Hindlimb muscle (tissue), 1 donor: ENCODE results near the gene SLC44A2. TPM values are rescaled to one million over a fixed set of nuclear protein-coding genes. Genes with fewer than 3 reads are reported as not detected.
"Not testable (repeated sequence)": the region's sequence is repeated elsewhere in the genome, so short reads cannot be mapped to it uniquely, and the experiment has no call there.

Source experiments
- DNase-seq: peaks from one replicate; pipeline ENCODE4 v3.0.0-alpha.2; 2013
- polyA plus RNA-seq: library from polyadenylated mRNA; unstranded; fragments of 120-200 nt; gene quantifications from one replicate; pipeline ENCODE4 v1.2.1, GENCODE V29; 2013; ENCODE audit not compliant: insufficient read length

SLC44A2 gene
- polyA plus RNA-seq, 1 donor = 184 TPM

DNA sequence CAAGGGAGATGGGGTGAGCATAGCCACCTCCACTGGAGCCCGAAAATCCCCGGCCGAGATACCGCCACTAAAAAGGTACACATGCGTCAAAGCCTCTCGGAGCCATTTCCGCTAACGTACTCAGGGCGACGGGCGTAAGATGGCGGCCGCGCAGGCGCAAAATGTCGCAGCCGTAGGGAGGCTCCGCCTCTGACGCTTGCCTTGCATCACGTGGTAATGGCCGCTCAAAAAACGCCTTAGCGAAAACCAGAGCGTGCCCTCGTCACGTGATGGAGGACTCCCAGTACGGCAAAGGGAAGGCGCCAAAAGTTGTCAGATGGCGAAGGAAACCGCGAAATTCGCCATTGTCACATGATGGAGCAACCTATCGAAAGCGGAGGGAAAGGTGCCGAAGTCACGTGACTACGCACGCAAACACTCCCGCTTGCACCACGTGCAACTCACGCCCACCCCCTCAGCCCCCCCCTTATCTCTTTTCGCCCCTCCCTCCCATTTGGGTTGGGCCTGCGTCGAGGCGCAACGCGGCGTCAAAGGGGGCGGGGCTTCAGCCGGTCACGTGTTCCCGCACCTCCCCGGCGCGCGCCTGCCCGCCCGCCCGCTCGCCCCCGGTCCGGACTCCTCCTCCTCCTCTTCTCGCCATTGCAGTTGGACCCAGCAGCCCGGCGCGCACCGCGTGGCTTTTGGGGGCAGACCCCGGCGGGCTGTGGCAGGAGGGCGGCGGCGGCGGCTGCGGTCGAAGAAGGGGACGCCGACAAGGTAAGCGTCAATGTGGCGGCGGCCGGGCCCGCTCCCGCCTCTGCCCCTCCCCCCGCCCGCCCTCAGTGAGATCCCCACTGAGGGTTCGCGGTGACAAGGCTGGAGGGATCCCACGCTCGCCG lies 28.6 kb downstream of the SLC44A2 start, which contains the start of gene ILF3:
Gene ILF3 (plus strand): TSS at position 615 of the 878 bp plus-strand sequence. CDS start 16,260 bp downstream, outside the sequence.
- peak; percentile 100 for DNase-seq

DNA sequence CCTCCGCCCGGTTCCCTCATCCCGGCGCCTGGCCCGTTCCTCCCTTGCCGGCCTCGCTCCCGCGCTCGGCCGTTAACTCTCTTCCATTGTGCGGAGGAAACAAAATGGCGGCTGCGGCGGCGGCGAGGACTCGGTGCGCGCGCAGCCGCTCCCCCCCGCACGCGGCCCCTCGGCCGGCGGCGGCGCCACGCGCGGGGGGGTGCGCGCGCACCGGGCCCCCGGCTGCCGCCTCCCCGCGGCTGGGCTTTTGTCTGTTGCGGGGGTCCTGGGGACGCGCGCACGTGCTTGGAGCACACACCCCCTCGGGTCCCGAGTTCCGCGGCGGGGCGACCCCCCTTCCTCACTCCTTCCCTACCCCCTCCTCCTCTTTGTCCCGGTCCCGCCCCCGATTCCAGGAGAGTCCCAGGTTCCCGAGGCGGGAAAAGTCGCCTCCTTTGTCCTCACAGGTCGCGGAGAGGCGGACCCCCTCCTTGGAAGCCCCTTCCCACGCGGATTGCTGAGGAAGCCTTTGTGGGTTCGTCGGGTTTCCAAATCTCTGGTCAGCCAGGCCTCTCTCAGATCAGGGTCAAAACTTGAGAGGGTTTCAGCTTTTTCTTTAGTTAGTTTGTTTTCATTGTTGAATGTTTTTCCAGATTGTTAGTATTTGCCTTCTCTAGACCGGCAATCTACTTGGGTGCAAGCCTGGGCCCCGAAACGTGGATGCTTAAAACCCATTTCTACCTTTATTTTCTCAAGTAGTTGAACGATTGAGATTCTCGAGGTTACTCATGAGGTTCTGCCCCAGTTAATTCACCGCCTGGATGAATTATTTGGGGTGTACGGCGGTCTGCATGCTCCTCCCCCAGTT lies 29.5 kb downstream of the SLC44A2 start:
- DNase-seq = peak; percentile 57

DNA sequence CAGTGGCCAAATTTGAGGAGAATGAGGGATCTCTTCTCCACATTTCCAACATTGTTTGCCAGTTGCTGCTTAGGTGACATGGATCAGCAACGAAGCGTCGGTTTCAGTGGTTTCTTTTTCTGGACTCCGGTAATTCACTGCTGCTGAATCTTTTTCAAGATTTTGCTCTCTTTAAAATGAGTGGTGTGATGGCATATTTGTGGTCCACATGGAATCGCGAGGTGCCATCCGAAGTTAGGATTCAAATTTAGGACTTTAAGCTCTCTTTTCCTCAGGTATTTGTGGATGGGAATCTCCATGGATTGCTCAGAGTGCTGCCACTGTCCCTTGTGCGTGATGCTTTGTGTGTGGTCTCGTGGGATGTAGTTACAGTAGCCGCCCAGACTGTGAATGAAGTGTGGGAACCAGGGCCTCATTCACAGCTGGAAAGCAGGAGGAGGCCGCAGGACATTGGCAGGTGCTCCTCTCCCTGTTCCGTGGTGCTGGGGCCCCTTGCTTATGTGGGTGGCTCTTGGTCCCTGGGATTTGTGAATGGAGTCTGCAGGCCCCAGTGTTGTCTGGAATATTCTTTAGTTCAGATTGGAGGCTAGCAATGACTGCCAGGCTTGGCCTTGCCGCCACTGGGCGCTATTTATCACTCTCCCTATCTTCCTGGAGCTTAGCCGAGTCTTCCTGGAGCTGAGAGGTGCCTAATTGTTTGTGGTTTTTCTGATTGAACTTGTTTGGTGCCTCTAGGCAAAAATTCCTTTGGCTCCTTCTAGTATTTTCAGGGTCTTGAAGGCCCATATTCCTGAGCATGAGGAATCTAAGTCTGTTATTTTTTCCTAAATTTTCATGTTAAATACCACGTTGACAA lies 30.3 kb downstream of the SLC44A2 start:
- DNase-seq = no peak

DNA sequence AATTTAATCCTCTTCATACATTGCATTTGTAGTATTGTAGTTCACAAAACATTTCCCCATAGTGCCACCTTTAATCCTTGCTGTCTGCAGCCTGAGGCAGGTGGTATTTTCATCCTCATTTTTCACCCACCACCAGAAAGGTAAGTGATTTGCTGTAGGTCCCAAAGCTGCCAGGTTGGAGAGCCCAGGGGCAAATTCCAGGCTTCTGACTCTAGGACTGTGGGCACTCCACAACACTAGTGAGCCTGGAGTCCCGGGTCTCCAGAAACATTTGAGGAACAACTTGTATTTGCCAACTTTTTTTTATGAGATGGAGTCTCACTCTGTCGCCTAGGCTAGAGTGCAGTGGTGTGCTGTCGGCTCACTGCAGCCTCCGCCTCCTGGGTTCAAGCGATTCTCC lies 35.0 kb downstream of the SLC44A2 start:
- no peak for DNase-seq

DNA sequence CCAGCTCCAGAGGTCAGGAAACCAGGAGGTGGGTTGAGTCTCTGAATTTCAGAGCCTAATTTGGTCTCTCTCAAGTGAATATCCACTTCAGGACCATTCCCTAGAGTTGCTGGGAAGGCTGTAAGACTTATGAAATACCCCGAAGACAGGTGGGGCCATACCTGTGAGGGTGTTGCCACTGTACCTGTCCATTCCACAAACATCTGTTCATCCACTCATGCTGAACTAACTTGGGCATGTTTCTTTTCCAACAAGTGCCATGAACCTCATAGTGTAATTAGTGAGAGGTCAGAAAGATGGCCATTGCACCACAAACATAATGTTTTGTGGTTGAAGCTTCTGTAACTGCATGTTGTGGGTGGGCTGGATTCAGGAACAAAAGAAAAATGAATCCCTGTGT lies 36.6 kb downstream of the SLC44A2 start:
- DNase-seq = no peak

DNA sequence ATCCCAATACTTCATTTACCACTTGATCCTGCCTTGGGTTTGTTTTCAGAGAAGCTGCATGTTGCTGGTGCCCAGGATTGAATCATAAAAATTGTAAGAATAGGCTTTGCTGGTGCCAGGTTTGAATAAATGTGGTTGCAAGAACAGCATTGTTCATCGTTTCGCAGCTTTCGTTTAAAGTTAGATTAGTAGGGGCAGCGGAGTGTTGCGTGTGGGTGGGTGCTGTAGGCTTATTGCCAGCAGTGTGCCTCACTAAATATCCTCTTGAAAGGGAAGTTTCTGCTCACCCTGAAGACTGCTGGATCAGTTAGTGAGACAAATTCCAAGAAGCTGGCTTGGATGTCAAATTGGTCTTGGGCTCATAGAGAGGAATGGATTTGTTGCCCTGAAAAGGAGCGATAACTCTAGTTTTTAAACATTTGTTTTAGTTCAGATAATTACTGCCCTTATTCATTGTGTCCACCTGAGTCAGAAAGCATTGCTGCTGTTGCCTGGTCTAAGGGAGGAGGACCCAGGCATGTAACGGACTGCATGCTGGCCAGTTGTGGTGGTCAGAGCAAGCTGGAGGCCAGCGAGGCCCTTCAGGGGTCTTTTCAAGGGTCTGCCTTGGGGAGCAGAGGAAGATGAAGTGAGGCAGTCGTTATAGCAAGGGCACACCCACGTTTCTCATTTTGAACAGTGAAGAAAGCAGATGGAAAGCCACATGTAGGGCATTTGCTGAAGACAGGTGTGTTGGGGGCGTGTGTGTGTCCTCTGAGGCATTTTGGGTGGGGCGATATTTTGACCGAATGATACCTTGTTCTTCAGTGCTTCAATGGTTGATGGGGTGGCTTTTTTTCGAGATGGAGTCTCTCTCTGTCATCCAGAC lies 37.3 kb downstream of the SLC44A2 start:
- DNase-seq = no peak

DNA sequence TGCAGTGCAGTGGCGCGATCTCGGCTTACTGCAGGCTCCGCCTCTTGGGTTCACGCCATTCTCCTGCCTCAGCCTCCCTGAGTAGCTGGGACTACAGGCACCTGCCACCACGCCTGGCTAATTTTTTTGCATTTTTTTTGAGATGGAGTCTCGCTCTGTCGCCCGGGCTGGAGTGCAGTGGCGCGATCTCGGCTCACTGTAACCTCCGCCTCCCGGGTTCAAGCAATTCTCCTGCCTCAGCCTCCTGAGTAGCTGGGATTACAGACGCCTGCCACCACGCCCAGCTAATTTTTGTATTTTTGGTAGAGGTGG lies 37.9 kb downstream of the SLC44A2 start:
- not testable (repeated sequence) for DNase-seq

DNA sequence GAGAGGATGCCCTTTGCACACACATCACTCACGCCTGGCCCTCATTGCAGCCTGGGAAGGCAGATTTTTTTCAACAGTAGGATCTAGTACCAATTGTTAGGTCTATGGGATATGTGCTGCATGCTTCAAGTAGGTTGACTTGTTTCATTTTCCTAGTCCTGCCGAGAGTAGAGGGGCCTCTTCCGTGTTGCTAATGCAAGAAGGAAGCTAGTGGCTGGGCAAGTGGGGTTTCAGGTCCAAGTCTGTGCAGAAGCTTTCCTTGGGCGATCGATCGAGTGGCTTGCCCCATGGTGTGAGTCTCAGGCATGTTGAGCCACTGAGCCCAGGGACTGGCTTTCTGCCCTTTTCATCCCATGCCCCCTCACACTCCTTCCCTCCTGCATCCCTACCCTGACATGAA lies 42.5 kb downstream of the SLC44A2 start:
- DNase-seq = no peak

DNA sequence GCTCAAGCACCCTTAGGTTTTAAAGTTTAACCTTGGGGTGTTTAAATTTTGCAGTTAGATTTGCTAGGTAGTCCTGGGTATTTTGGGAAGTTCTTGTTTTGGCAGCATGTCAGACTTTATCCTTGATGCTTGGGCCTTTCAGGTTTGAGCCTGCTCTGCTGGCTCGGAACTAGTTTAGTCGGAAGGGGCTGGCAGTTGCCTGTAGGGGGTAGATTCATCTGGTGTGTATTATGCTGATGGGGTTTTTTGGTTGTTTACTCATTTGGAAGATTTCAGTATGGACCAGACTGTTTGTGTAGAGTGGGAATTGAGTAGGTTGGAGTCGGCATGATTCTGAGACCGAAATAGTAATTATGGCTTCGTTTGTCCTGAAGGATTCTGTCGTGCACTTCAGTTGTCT lies 43.9 kb downstream of the SLC44A2 start:
- no peak for DNase-seq

DNA sequence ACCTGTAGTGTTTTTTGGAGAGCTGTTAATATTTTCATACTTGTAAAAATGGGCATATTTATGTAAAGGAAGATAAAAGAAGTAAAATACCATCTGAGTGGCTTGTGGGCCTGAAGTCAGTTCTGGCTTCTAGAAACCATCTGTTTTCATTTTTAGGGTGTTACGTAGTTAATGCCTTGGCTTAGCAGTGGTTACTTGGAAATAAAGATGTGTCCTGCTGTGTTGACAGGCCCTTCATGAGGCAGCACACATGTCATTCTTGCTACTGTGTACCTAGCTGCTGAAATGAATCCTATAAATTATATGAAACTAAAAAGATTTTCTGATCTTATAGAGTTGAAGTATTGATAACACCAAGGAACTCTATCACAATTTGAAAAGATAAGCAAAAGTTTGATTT lies 44.8 kb downstream of the SLC44A2 start:
- DNase-seq = no peak

DNA sequence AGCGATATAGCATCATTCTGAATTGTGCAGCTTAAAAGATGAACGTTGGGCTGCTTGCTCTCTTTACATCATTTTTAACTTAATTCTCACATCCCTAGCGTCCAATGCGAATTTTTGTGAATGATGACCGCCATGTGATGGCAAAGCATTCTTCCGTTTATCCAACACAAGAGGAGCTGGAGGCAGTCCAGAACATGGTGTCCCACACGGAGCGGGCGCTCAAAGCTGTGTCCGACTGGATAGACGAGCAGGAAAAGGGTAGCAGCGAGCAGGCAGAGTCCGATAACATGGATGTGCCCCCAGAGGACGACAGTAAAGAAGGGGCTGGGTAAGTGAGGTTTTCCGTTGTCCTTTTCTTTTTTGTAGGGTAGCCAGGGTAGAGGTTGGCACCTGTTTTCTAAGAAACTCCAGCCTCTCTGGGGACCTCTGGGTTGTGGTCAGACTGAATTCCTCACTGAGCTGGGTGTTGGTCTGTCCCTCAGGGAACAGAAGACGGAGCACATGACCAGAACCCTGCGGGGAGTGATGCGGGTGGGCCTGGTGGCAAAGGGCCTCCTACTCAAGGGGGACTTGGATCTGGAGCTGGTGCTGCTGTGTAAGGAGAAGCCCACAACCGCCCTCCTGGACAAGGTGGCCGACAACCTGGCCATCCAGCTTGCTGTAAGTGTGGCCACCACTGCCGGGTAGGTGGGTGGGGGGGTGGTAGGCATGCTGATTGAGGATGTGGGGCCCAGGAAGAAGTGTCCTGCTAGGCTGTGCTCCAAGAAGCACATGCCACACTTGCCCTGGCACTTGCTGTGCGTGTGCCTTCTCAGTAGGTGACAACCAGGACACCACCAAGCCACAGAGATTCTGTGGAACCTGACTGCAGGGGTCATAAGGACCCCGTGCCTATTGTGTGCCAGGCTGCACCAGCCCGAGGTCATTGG lies 45.8 kb downstream of the SLC44A2 start:
- no peak for DNase-seq

DNA sequence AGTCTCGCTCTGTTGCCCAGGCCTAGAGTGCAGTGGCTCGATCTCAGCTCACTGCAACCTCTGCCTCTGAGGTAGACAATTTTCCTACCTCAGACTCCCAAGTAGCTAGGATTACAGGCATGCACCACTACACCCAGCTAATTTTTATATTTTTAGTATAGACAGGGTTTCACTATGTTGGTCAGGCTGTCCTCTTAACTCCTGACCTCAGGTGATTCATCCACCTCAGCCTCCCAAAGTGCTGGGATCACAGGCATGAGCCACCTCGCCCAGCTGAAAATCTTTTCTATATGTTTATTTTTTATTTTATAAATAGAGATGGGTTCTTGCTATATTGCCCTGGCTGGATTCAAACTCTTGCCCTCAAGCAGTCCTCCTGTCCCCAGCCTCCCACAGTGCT lies 46.6 kb downstream of the SLC44A2 start:
- not testable (repeated sequence) for DNase-seq

DNA sequence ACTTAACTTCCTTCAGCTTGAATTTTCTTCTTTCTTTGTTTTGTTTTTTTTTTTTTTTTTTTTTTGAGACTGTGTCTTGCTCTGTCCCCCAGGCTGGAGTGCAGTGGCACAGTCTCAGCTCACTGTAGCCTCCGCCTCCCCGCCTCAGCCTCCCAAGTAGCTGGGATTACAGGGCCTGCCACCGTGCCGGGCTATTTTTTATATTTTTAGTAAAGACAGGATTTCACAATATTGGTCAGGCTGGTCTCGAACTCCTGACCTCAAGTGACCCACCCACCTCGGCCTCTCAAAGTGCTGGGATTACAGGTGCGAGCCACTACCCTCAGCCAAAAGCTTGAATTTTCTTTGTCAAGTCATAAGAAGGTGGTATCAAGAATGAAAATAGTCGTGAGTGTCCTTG lies 49.9 kb downstream of the SLC44A2 start:
- DNase-seq = not testable (repeated sequence)

DNA sequence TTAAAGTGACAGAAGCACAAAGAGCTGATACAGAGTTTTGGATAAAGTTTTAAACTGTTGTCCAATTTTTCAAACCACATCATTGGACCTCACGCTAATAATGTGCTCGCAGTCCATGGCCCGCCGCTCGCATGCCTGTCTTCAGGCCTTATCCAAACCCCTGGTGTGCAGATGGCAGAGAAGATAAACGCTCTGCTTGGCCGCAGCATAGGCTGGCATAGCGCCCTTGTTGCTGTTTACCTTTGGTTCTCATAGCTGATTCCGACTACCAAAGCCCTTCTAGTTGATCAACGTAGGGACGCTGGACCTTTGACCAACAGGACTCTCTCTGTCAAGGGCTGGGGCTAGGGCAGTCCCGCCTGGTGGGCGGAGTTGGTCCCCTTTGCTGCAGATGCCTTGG lies 52.4 kb downstream of the SLC44A2 start:
- DNase-seq = no peak

DNA sequence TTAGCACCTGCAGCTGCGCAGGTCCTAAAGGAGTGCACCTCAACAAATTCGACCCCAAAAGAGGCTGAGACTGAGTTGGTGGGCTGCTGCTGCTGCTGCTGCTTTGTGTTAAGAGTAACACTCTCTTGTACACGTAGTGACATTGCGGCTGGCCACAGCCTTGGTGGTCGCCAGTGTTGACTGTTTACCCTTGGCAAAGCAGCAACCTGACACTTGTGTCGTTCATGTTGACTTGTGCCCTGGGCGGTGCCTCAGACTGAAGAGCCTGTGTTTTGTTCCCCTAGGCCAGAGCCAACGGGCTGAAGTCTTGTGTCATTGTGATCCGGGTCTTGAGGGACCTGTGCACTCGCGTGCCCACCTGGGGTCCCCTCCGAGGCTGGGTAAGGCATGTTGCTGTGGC lies 53.5 kb downstream of the SLC44A2 start:
- DNase-seq = no peak

DNA sequence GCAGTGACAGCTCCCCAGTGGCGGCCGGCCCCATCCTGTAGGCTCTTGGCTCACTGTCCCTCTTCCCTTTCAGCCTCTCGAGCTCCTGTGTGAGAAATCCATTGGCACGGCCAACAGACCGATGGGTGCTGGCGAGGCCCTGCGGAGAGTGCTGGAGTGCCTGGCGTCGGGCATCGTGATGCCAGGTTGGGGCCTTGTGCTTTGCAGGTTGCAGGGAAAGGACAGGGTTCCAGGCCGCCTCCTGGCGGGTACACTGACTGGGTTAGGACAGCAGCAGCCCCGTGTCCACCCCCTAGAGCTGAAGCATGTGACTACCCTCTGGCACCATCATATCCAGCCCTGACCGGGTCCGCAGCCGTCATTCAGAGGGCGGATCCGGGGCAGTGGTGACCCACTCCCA lies 54.4 kb downstream of the SLC44A2 start:
- no peak for DNase-seq

DNA sequence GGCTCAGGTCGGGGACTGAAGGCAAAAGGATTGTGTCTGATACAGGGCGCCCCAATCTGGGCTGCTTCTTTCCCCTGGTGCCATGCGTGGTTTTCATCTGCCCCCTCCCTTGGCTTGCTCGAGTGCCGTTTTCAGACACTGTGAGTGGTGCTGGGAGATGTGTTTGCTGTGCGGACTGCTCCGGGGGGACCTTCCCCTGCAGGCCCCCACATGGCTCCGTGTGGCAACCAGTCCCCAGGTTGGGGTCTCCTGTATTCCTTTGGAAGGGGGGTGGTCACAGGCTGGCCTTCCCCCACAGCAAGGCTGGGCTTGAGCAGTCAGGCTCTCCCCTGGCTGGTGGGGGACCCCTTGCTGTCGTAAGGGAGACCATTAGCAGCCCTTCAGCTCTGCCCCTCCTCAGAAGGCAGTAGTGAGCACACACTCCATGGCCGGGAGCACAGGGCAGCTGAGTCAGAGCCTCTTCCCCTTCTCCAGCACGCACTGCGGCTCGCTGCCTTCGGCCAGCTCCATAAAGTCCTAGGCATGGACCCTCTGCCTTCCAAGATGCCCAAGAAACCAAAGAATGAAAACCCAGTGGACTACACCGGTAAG lies 55.3 kb downstream of the SLC44A2 start:
- DNase-seq = no peak

DNA sequence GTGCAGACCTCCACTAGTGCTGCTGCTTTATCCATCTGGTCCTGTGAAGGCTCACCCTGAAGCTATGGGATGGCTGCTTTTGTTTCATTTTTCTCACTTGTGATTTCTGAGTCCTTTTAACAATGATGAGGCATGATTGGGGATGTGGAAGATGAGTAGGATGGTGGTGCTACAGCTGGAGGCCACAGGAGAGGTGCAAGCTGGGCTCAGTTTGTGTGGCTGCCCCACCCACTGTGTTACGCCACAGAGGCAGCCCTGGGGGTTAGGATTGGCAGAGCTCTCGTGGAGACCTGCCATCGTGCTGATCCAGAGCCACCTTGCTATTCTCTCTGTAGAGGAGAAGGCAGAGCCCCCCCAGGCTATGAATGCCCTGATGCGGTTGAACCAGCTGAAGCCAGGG lies 56.3 kb downstream of the SLC44A2 start:
- DNase-seq = no peak

DNA sequence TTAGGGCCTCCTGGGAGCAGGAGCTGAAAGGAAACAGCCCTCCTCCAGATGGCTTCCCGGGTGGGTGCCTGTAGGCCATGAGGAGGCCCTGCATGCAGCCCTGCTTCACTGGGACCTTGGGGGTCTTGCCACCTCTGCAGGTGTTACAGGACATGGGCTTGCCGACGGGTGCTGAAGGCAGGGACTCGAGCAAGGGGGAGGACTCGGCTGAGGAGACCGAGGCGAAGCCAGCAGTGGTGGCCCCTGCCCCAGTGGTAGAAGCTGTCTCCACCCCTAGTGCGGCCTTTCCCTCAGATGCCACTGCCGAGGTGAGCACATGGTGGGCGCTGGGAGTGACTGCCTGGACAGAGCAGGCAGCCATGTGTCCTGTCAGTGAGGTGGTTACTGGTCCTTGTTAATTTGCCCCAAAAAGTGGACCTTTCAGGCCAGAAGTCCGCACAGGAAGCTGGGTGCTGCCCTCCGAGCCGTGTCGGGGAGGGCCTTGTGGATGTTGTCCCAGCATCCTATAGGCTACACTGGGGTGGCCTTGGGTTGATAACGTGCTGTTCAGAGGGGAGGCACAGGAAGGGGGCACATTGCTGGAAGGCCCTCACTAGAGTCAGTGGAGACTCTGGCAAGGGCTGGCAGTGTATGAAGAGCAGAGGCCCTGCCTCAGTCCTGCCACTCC lies 57.2 kb downstream of the SLC44A2 start:
- no peak for DNase-seq

DNA sequence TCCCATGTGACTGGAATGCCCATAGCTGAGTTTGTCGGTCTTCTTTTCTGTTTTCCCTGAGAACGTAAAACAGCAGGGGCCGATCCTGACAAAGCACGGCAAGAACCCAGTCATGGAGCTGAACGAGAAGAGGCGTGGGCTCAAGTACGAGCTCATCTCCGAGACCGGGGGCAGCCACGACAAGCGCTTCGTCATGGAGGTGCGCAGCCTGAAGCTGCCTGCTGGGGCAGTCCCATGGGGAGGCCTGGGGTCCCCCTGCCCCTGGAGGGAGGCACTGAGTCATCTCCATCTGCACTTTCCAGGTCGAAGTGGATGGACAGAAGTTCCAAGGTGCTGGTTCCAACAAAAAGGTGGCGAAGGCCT lies 57.7 kb downstream of the SLC44A2 start:
- DNase-seq = no peak
